Measurements from ENCODE around the gene TUBB2B. TPM values are rescaled to one million over a fixed set of nuclear protein-coding genes. Genes with fewer than 3 reads are reported as not detected.
"Not testable (repeated sequence)": the region's sequence is repeated elsewhere in the genome, so short reads cannot be mapped to it uniquely, and the experiment has no call there.

Gene TUBB2B
- total and polyA plus RNA-seq, 2 donors (not counting 3 experiments of a cell fraction or from before 2014, with no cell fraction given): 5.1 to 8.3 TPM

- no TSS peak for BruUV-seq (replicated peaks)
- FAIRE-seq: no peak
- Histone ChIP-seq H3K4me1 (ENCODE audit: control insufficient read depth, extremely low read depth, insufficient read depth, low read length) (peaks cover 7% of the 10 kb centered on the region), H3K9me3 (replicated peaks; ENCODE audit: control insufficient read depth, insufficient read depth, low read length) (no peaks in the 10 kb centered on the region), H3K36me3 (ENCODE audit: control insufficient read depth in 2 of 2, extremely low read depth in 1 of 2, insufficient read depth in 2 of 2, low read length in 2 of 2) (no peaks in the 10 kb centered on the region), H3K79me2 (ENCODE audit: control insufficient read depth, insufficient read depth, low read length) (no peaks in the 10 kb centered on the region), H3K9me1 (replicated peaks; ENCODE audit: control insufficient read depth, extremely low read depth, insufficient read depth, low read length) (no peaks in the 10 kb centered on the region), H2AFZ (ENCODE audit: low read depth, low read length) (no peak overlapping the region), H3K4me2 (ENCODE audit: insufficient read depth, low read length) (no peak overlapping the region), H3K4me3 (replicated peaks in 1 of 3; ENCODE audit: insufficient read depth in 1 of 3, low read depth in 1 of 3, low read length in 3 of 3) (no peak overlapping the region), H4K20me1 (replicated peaks; ENCODE audit: control insufficient read depth, extremely low read depth, insufficient read depth, low read length) (no peaks in the 10 kb centered on the region), H3K9ac (replicated peaks; ENCODE audit: extremely low read depth, insufficient read depth, low read length) (no peak overlapping the region), H3K27me3 (ENCODE audit: control insufficient read depth in 2 of 2, insufficient read depth in 2 of 2, low read length in 2 of 2) (peaks cover 8 to 11% of the 10 kb centered on the region in 2 experiments), H3K27ac (ENCODE audit: insufficient read depth, low read depth, low read length) (no peak overlapping the region)
- TF ChIP-seq GATA2 (IDR thresholded peaks at IDR 0.05; ENCODE audit: insufficient read depth, insufficient read length, low read depth, low read length): no peak
- no peak for TF ChIP-seq FOS (IDR thresholded peaks at IDR 0.05; ENCODE audit: borderline replicate concordance, insufficient read depth, low read length)
- TF ChIP-seq MYC (IDR thresholded peaks at IDR 0.05; ENCODE audit: low read depth, low read length): no peak
- no peak for TF ChIP-seq MAX (IDR thresholded peaks at IDR 0.05; ENCODE audit: insufficient read depth, insufficient read length)
- no peak for TF ChIP-seq POLR2A (IDR thresholded peaks at IDR 0.05; ENCODE audit: low read depth, low read length)
- no peak for TF ChIP-seq POLR2AphosphoS5 (IDR thresholded peaks at IDR 0.05; ENCODE audit: insufficient read depth, low read depth, low read length)
- no peak for TF ChIP-seq EZH2 (IDR thresholded peaks at IDR 0.05; ENCODE audit: borderline replicate concordance, low read depth, low read length, severe bottlenecking)
- TF ChIP-seq JUN (IDR thresholded peaks at IDR 0.05; ENCODE audit: borderline replicate concordance, insufficient read depth, insufficient read length, low read depth): no peak
- no peak for TF ChIP-seq CTCF (IDR thresholded peaks at IDR 0.05; ENCODE audit: extremely low read depth in 1 of 2, insufficient read depth in 1 of 2, low read depth in 1 of 2, low read length in 2 of 2)
- dilution Hi-C loops (cut with MboI; ENCODE audit: extremely low pct_ligation_motif_present, low sequenced_read_pairs): no loop called here
- intact Hi-C loops (cut with micrococcal nuclease): no loop called here
- ChIA-PET CTCF (no interaction called here), POLR2A (no interaction called here)
- no peak for DNase-seq (ENCODE audit: low read depth, low spot score)
These were observed 28.1 kb downstream of the TUBB2B start for GRCh38 chr6:3199382-3199781.

- CTCF ChIA-PET; POLR2A ChIA-PET; BruUV-seq (replicated peaks); dilution Hi-C loops (cut with MboI; ENCODE audit: extremely low pct_ligation_motif_present, low sequenced_read_pairs); DNase-seq (ENCODE audit: low read depth, low spot score); H3K9me1 ChIP-seq (replicated peaks; ENCODE audit: control insufficient read depth, extremely low read depth, insufficient read depth, low read length); H3K4me2 ChIP-seq (ENCODE audit: insufficient read depth, low read length); H3K4me3 ChIP-seq (replicated peaks in 1 of 3; ENCODE audit: insufficient read depth in 1 of 3, low read depth in 1 of 3, low read length in 3 of 3); H3K4me1 ChIP-seq (ENCODE audit: control insufficient read depth, extremely low read depth, insufficient read depth, low read length); intact Hi-C loops (cut with micrococcal nuclease); H3K9me3 ChIP-seq (replicated peaks; ENCODE audit: control insufficient read depth, insufficient read depth, low read length); H3K9ac ChIP-seq (replicated peaks; ENCODE audit: extremely low read depth, insufficient read depth, low read length); H3K27ac ChIP-seq (ENCODE audit: insufficient read depth, low read depth, low read length); H3K36me3 ChIP-seq (ENCODE audit: control insufficient read depth in 2 of 2, extremely low read depth in 1 of 2, insufficient read depth in 2 of 2, low read length in 2 of 2); H3K79me2 ChIP-seq (ENCODE audit: control insufficient read depth, insufficient read depth, low read length); FAIRE-seq; H2AFZ ChIP-seq (ENCODE audit: low read depth, low read length); H4K20me1 ChIP-seq (replicated peaks; ENCODE audit: control insufficient read depth, extremely low read depth, insufficient read depth, low read length): not testable (repeated sequence)
- H3K27me3 ChIP-seq (ENCODE audit: control insufficient read depth in 2 of 2, insufficient read depth in 2 of 2, low read length in 2 of 2): peaks cover 4 to 11% of the 10 kb centered on the region in 2 experiments
These were observed 29.7 kb downstream of the TUBB2B start for GRCh38 chr6:3197734-3198133.
